Thyroid gland (tissue), 4 donors: ENCODE results near the gene MAML3. TPM values are rescaled to one million over a fixed set of nuclear protein-coding genes. Genes with fewer than 3 reads are reported as not detected.

Source experiments
- DNase-seq, 2 donors: peaks; one replicate each; pipeline ENCODE4 v3.0.0-alpha.2; 2019
- H3K27ac ChIP-seq, 3 donors: fragments of 200-600 bp; sonication (generic); 1 replicate in 2 of 3; 2 replicates in 1 of 3; pipeline ENCODE4 v1.5.1; 2016 to 2019; ENCODE audit warnings: mild to moderate bottlenecking in 1 of 3, moderate library complexity in 1 of 3
- H3K27me3 ChIP-seq: fragments of 200-600 bp; sonication (generic); one replicate; pipeline ENCODE4 v1.5.1; 2019
- H3K36me3 ChIP-seq, 2 donors: fragments of 200-600 bp; sonication (generic); one replicate each; pipeline ENCODE4 v1.5.1; 2016 to 2019
- H3K4me1 ChIP-seq, 2 donors: fragments of 200-600 bp; sonication (generic); one replicate each; pipeline ENCODE4 v1.5.1; 2017 to 2019
- H3K4me3 ChIP-seq, 3 donors: fragments of 200-600 bp; sonication (generic); replicated peaks in 1 of 3; 1 replicate in 2 of 3; 2 replicates in 1 of 3; pipeline ENCODE4 v1.5.1; 2016; ENCODE audit warnings: mild to moderate bottlenecking in 1 of 3
- H3K9me3 ChIP-seq: fragments of 200-600 bp; sonication (generic); one replicate; pipeline ENCODE4 v1.5.1; 2017
- POLR2A ChIP-seq, 2 donors: fragments of 450-650 bp; IDR thresholded peaks; one replicate each; pipeline ENCODE4 v1.6.1; 2017; ENCODE audit warnings: antibody characterized with exemption in 2 of 2, mild to moderate bottlenecking in 2 of 2, moderate library complexity in 1 of 2
- WGBS, 2 donors: methylation state at CpG; one replicate each; pipeline ENCODE4 v1.1.5; 2017; 5-methylcytosine and 5-hydroxymethylcytosine counted together
- intact Hi-C: fragments of 100-400 bp; cut with DNase I; formaldehyde crosslinking; loops from one replicate; pipeline ENCODE4 v1.15.1; 2023
- total RNA-seq, 4 donors: library from RNA; depleted of rRNA; stranded (reverse); fragments of >200 nt; gene quantifications; one replicate each; pipeline ENCODE4 v1.2.3, GENCODE V29; 2016
- TF ChIP-seq, protein P1 (sequence below), 6 experiments: fragments of 200-600 bp in 3 of 6; fragments of 450-650 bp in 3 of 6; sonication (generic) in 3 of 6; IDR thresholded peaks; one replicate each; pipeline ENCODE4 v1.5.1; 2016 to 2019; ENCODE audit warnings: antibody characterized with exemption in 6 of 6, mild to moderate bottlenecking in 2 of 6, inconsistent platforms in 1 of 6, moderate library complexity in 1 of 6

MAML3 gene
- total RNA-seq, 4 donors from 2014 or later = 5.7 to 14.1 (median 11.4) TPM

DNA sequence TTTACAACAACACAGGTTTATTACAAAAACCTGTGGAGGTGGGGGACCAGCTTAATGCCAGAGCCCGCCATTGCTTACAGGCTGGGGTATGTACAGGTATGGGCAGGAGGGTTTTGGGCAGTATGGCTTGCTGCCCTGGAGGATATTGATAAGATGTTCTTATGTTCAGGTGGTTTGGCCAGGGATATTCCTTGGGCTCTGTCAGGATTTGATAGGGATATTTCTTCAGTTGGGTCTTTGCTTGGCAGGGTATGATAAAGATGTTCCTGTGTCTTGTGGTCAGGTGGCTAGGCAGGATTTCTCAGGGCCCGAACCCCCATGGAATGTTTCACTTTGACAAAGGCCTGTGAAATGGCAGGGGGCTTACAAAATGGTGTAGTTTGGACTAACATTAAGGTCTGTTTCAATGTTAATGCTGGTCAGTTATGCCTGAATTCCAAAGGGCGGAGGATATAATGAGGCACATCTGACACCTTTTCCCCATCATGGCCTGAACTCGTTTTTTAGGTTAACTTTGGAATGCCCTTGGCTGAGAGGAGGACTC lies 485.3 kb downstream of the MAML3 start:
- WGBS, 2 donors = 85 to 92% methylated on average over 4 of the region's 4 CpGs
- no peaks in the 10 kb centered on the region for H3K9me3 ChIP-seq
- DNase-seq = no peak
- no peaks in the 10 kb centered on the region for H3K36me3 ChIP-seq
- H3K27ac ChIP-seq = no peak overlapping the region
- no peak overlapping the region for H3K4me3 ChIP-seq
- no peaks in the 10 kb centered on the region for H3K27me3 ChIP-seq
- intact Hi-C loops = no loop called here
- peaks cover 15 to 30% of the 10 kb centered on the region in 2 donors for H3K4me1 ChIP-seq
- TF ChIP-seq, protein P1, sequence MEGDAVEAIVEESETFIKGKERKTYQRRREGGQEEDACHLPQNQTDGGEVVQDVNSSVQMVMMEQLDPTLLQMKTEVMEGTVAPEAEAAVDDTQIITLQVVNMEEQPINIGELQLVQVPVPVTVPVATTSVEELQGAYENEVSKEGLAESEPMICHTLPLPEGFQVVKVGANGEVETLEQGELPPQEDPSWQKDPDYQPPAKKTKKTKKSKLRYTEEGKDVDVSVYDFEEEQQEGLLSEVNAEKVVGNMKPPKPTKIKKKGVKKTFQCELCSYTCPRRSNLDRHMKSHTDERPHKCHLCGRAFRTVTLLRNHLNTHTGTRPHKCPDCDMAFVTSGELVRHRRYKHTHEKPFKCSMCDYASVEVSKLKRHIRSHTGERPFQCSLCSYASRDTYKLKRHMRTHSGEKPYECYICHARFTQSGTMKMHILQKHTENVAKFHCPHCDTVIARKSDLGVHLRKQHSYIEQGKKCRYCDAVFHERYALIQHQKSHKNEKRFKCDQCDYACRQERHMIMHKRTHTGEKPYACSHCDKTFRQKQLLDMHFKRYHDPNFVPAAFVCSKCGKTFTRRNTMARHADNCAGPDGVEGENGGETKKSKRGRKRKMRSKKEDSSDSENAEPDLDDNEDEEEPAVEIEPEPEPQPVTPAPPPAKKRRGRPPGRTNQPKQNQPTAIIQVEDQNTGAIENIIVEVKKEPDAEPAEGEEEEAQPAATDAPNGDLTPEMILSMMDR (IDR thresholded peaks at IDR 0.05) = no peak
- TF ChIP-seq POLR2A (IDR thresholded peaks at IDR 0.05) = no peak

DNA sequence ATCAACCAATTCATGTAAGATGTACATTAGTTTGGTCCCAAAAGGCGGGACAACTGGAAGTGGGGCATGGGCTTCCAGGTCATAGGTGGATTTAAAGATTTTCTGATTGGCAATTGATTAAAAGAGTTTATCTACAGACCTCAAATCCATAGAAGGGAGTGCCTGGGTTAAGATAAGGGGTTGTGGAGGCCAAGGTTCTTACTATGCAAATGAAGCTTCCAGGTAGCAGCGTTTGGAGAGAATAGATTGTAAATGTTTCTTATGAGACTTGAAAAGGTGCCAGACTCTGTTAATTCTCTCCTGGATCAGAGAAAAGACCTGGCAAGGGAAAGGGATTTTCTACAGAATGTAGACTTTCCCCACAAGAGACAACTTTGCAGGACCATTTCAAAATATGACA lies 485.9 kb downstream of the MAML3 start:
- intact Hi-C loops = no loop called here
- no peaks in the 10 kb centered on the region for H3K9me3 ChIP-seq
- peaks cover 15 to 30% of the 10 kb centered on the region in 2 donors for H3K4me1 ChIP-seq
- no peak for TF ChIP-seq POLR2A (IDR thresholded peaks at IDR 0.05)
- TF ChIP-seq, protein P1 (IDR thresholded peaks at IDR 0.05) = no peak
- no peak overlapping the region for H3K27ac ChIP-seq
- no peaks in the 10 kb centered on the region for H3K27me3 ChIP-seq
- H3K36me3 ChIP-seq = no peaks in the 10 kb centered on the region
- no peak overlapping the region for H3K4me3 ChIP-seq
- WGBS, 2 donors = 65 to 67% methylated on average over 2 of the region's 2 CpGs
- no peak for DNase-seq

Other genes with a start within 250 kb of the MAML3 start
- gene SCOC, start 219.5 kb upstream of the MAML3 start, total RNA-seq = 10 to 100 TPM; 62.0 to 71.4 (median 66.0) TPM